Non-pigmented ciliary epithelial cell (primary cell): ENCODE measurements around the gene GPN3.
"Not testable (repeated sequence)": the region's sequence is repeated elsewhere in the genome, so short reads cannot be mapped to it uniquely, and the experiment has no call there.

Experiments
- DNase-seq: peaks from one replicate; pipeline ENCODE4 v3.0.0-alpha.2; 2010; ENCODE audit warnings: low read depth

GPN3 gene

GRCh38 chr12:110444455-110444854, 23.6 kb downstream of the GPN3 start:
- DNase-seq, result no peak

- peak; percentile 28 for DNase-seq
Measured at GRCh38 chr12:110436231-110436630, 31.8 kb downstream of the GPN3 start.

GRCh38 chr12:110431957-110432587, 36.0 kb downstream of the GPN3 start:
- DNase-seq, result no peak

GRCh38 chr12:110429676-110430075, 38.4 kb downstream of the GPN3 start:
- not testable (repeated sequence) for DNase-seq

GRCh38 chr12:110426406-110426805, 41.7 kb downstream of the GPN3 start:
- no peak for DNase-seq

- DNase-seq, result no peak
Measured at GRCh38 chr12:110424237-110424636, 43.8 kb downstream of the GPN3 start.

GRCh38 chr12:110421701-110422100, 46.4 kb downstream of the GPN3 start:
- DNase-seq, result no peak

- no peak for DNase-seq
Measured at GRCh38 chr12:110421159-110421661, 46.8 kb downstream of the GPN3 start.

GRCh38 chr12:110420644-110421043, 47.4 kb downstream of the GPN3 start:
- not testable (repeated sequence) for DNase-seq

GRCh38 chr12:110417113-110417512, 50.9 kb downstream of the GPN3 start:
- not testable (repeated sequence) for DNase-seq

GRCh38 chr12:110410086-110410485, 58.0 kb downstream of the GPN3 start:
- DNase-seq, result not testable (repeated sequence)

GRCh38 chr12:110405126-110405662, 62.9 kb downstream of the GPN3 start:
- not testable (repeated sequence) for DNase-seq

GRCh38 chr12:110403976-110404682, 63.9 kb downstream of the GPN3 start:
- DNase-seq, result no peak

- peak; percentile 40 for DNase-seq
Measured at GRCh38 chr12:110403146-110403975, 64.7 kb downstream of the GPN3 start, which contains the start of gene ANAPC7. ANAPC7 (minus strand) TSS chr12:110403708; CDS start chr12:110403627, 81 bp downstream.
